HG03039 (cell line): ENCODE data around the gene CSAG2.

ENCODE experiments used
- ATAC-seq: cut with Tn5 transposase; IDR thresholded peaks from one replicate; pipeline ENCODE4 v1.9.1; 2021; ENCODE audit warnings: mild to moderate bottlenecking, moderate library complexity; ENCODE audit not compliant: unreplicated experiment

Gene CSAG2

DNA sequence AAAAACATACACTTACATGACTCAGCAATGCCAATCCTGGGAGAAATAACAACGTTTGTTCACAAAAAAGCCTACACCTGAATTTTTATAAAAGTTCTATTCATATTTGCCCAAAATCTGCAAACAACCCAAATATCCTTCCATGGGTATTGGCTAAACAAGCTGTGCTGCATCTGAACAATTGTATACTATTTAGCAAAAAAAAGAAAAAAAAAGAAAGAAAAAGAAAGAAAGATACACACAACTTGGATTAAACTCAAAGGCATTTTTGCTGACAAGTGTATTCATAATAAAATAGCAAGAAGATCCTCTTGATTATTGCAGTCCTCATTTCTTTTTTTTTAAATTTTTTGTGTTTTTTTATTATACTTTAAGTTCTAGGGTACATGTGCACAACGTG is 34.9 kb downstream of the CSAG2 start:
- no peak for ATAC-seq

DNA sequence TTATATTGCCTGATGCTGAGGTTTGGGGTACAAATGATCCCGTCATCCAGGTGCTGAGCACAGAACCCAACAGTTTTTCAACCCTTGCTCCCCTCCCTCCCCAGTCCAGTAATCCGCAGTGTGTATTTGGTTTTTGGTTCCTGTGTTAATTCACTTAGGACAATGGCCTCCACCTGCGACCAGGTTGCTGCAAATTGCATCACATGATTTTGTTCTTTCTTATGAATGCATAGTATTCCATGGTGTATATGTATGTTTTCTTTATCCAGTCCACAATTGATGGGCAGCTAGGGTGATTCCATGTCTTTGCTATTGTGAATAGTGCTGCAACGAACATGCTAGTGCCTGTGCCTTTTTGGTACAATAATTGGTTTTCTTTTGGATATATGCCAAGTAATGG is 46.0 kb downstream of the CSAG2 start:
- ATAC-seq = no peak

DNA sequence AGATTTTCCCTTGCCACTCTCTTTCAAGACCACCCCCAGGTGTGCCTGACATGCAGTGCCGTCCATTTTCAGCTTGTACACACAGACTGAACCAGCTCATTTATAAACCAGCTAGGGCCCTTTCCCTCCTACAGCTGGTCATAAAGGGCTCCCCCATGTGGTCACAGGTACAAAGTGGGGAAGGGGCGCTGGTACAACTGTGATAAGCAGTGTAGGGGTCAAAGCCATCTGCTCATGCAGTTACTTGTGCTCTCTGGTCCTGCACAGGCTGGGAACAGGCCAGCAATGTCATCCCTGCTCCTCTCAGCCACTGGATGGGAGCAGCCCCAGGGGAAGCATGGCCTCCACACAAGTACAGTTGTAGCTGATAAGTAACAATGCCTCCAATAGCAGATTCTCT is 50.8 kb downstream of the CSAG2 start:
- ATAC-seq = no peak
